Gastrocnemius medialis (tissue), 4 donors: Measurements from ENCODE around the gene ARHGAP6. TPM values are rescaled to one million over a fixed set of nuclear protein-coding genes. Genes with fewer than 3 reads are reported as not detected.

Source experiments
- ATAC-seq, 2 donors: fragments of 150-250 bp; one replicate each; pipeline ENCODE4 v1.9.1; 2016
- DNase-seq, 2 donors: peaks; one replicate each; pipeline ENCODE4 v3.0.0-alpha.2; 2019
- H3K27ac ChIP-seq, 4 donors: fragments of 200-600 bp; sonication (generic); 1 replicate in 1 of 4; 2 replicates in 3 of 4; pipeline ENCODE4 v1.5.1; 2016 to 2018; ENCODE audit warnings: mild to moderate bottlenecking in 2 of 4, moderate library complexity in 1 of 4
- H3K27me3 ChIP-seq, 3 donors: fragments of 200-600 bp; sonication (generic) in 2 of 3; 1 replicate in 1 of 3; 2 replicates in 2 of 3; pipeline versions ENCODE4 v1.5.1 to v1.6.0; 2016 to 2019; ENCODE audit warnings: mild to moderate bottlenecking in 1 of 3, moderate library complexity in 1 of 3
- H3K36me3 ChIP-seq, 2 donors: fragments of 200-600 bp; sonication (generic) in 1 of 2; one replicate each; pipeline ENCODE4 v1.5.1; 2017 to 2018
- H3K4me1 ChIP-seq, 2 donors: fragments of 200-600 bp; sonication (generic) in 1 of 2; one replicate each; pipeline ENCODE4 v1.5.1; 2016 to 2017; ENCODE audit warnings: mild to moderate bottlenecking in 2 of 2
- H3K4me3 ChIP-seq, 4 donors: fragments of 200-600 bp; sonication (generic) in 3 of 4; 1 replicate in 1 of 4; 2 replicates in 3 of 4; pipeline ENCODE4 v1.5.1; 2016 to 2019; ENCODE audit warnings: mild to moderate bottlenecking in 2 of 4
- H3K9me3 ChIP-seq, 3 donors: fragments of 200-600 bp; sonication (generic) in 2 of 3; 1 replicate in 1 of 3; 2 replicates in 2 of 3; pipeline ENCODE4 v1.5.1; 2016 to 2019
- CTCF ChIP-seq, 5 experiments: fragments of 450-650 bp in 3 of 5; fragments of 200-600 bp in 2 of 5; sonication (generic) in 2 of 5; IDR thresholded peaks in 4 of 5; conservative IDR thresholded peaks in 1 of 5; 1 replicate in 4 of 5; 2 replicates in 1 of 5; pipeline ENCODE4 v1.5.1; 2016 to 2019; ENCODE audit warnings: antibody characterized with exemption in 5 of 5, mild to moderate bottlenecking in 3 of 5, moderate library complexity in 3 of 5
- POLR2A ChIP-seq, 2 donors: fragments of 450-650 bp; IDR thresholded peaks; one replicate each; pipeline ENCODE4 v1.6.1; 2017; ENCODE audit warnings: antibody characterized with exemption in 2 of 2, mild to moderate bottlenecking in 2 of 2, moderate library complexity in 2 of 2
- in situ Hi-C, 4 donors: fragments of 200-750 bp; cut with MboI; loops; one replicate each; pipeline versions ENCODE4 v1.15.0 to v1.8.0; 2017; ENCODE audit warnings: low sequenced_read_pairs in 4 of 4
- intact Hi-C: fragments of 100-400 bp; cut with DNase I; formaldehyde crosslinking; loops from one replicate; pipeline ENCODE4 v1.15.1; 2023; ENCODE audit warnings: low total_unique reads
- total RNA-seq, 4 donors: library from RNA; depleted of rRNA; stranded (reverse); fragments of >200 nt; gene quantifications; one replicate each; pipeline versions ENCODE4 v1.1.0 to v1.2.3, GENCODE V29; 2016

The ARHGAP6 gene
- total RNA-seq, 4 donors from 2014 or later: 10.7 to 18.0 (median 14.9) TPM

DNA sequence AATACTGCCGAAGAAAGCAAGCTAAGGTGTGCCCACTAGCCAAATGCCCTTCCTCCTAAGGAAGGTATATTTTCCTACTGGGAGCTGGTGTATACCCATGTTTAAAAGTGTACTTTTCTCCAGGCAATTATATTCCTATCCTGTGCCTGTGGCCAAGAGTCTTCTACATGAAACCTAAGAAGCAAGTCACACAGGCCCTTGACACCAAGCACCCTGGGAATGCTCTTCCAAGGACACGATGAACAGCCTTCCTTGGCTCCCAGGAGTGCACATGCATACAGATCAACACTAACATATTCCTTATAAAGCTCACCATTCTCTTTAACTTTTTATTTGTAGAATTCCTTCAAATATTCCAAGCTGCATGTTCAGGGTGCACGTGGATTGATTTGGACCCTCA lies 17.3 kb upstream of the ARHGAP6 start:
- H3K4me3 ChIP-seq: no peak overlapping the region

GRCh38 chrX:11678158-11678557 lies 12.4 kb upstream of the ARHGAP6 start:
- DNase-seq (no peak), ATAC-seq (no peak)
- Histone ChIP-seq H3K4me1 (peaks cover 0 to 12% of the 10 kb centered on the region in 2 donors), H3K27me3 (no peaks in the 10 kb centered on the region), H3K36me3 (no peaks in the 10 kb centered on the region), H3K27ac (no peak overlapping the region), H3K4me3 (no peak overlapping the region), H3K9me3 (no peaks in the 10 kb centered on the region)
- in situ Hi-C loops: no loop called here
- TF ChIP-seq POLR2A (IDR thresholded peaks at IDR 0.05) (no peak), CTCF (IDR thresholded peaks at IDR 0.05 in 4 of 5, conservative IDR thresholded peaks at IDR 0.05 in 1 of 5) (peak in 1 of 5 experiments; percentile 39)
- intact Hi-C loops: no loop called here

More for the DNA sequence above, 17.3 kb upstream of the ARHGAP6 start:
- Histone ChIP-seq H3K9me3 (no peaks in the 10 kb centered on the region), H3K27ac (peak overlapping the region in 2 of 4 donors; percentile 9 to 13), H3K4me1 (peaks cover 0 to 6% of the 10 kb centered on the region in 2 donors), H3K27me3 (no peaks in the 10 kb centered on the region), H3K36me3 (no peaks in the 10 kb centered on the region)
- no peak for DNase-seq
- TF ChIP-seq POLR2A (IDR thresholded peaks at IDR 0.05) (no peak), CTCF (IDR thresholded peaks at IDR 0.05 in 4 of 5, conservative IDR thresholded peaks at IDR 0.05 in 1 of 5) (no peak)
- peak in 1 of 2 donors; percentile 36 for ATAC-seq
- intact Hi-C loops: no loop called here
- in situ Hi-C loops: no loop called here

GRCh38 chrX:11672213-11672612 lies 6.5 kb upstream of the ARHGAP6 start:
- no peak overlapping the region for H3K4me3 ChIP-seq
- TF ChIP-seq POLR2A (IDR thresholded peaks at IDR 0.05): no peak
- no peak for TF ChIP-seq CTCF (IDR thresholded peaks at IDR 0.05 in 4 of 5, conservative IDR thresholded peaks at IDR 0.05 in 1 of 5)
- in situ Hi-C loops: no loop called here
- ATAC-seq (no peak), DNase-seq (no peak)
- no peaks in the 10 kb centered on the region for H3K9me3 ChIP-seq
- no peak overlapping the region for H3K27ac ChIP-seq
- H3K36me3 ChIP-seq: no peaks in the 10 kb centered on the region
- intact Hi-C loops: no loop called here
- H3K27me3 ChIP-seq: no peaks in the 10 kb centered on the region
- H3K4me1 ChIP-seq: no peaks in the 10 kb centered on the region

DNA sequence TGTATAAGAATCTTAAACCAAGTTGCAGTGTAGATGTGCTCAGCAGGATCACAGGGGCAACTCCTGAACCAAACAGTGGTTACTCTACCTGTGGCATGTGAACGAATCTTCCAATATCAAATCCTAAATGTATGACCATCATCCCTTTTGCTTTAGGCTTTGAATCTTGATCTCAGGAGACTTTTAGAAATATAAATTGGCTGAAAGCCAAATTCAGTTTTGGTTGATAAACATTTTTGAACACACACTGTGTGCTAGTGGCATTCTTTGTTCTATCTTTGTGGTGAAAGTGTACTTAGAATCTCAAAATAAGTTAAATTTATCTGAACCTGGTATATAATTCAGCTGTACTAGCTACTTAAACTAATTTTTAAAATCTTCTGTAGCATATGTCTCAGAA lies 4.6 kb upstream of the ARHGAP6 start:
- DNase-seq (no peak), ATAC-seq (no peak)
- Histone ChIP-seq H3K27me3 (no peaks in the 10 kb centered on the region), H3K36me3 (no peaks in the 10 kb centered on the region), H3K27ac (no peak overlapping the region), H3K9me3 (no peaks in the 10 kb centered on the region), H3K4me3 (no peak overlapping the region), H3K4me1 (no peaks in the 10 kb centered on the region)
- no peak for TF ChIP-seq POLR2A (IDR thresholded peaks at IDR 0.05)
- in situ Hi-C loops: no loop called here
- intact Hi-C loops: no loop called here

- ATAC-seq (no peak), DNase-seq (no peak)
- intact Hi-C loops: loop anchor here (5.0 kb wide), 2 partner anchors 90 to 125 kb away; partner anchors contain the start of gene MSL3
- H3K4me1 ChIP-seq: no peaks in the 10 kb centered on the region
- H3K4me3 ChIP-seq: peak overlapping the region in 3 of 4 donors; percentile 69 to 75 (median 70)
- TF ChIP-seq CTCF (IDR thresholded peaks at IDR 0.05 in 4 of 5, conservative IDR thresholded peaks at IDR 0.05 in 1 of 5) (no peak), POLR2A (IDR thresholded peaks at IDR 0.05) (no peak)
- in situ Hi-C loops: no loop called here
- H3K9me3 ChIP-seq: no peaks in the 10 kb centered on the region
- no peaks in the 10 kb centered on the region for H3K36me3 ChIP-seq
- H3K27me3 ChIP-seq: no peaks in the 10 kb centered on the region
- H3K27ac ChIP-seq: peak overlapping the region in 1 of 4 donors; percentile 82
Observed at GRCh38 chrX:11666952-11667685, 1.4 kb upstream of the ARHGAP6 start.
